Endometrium (tissue), 2 donors: Measurements from ENCODE around the gene CACNG4.
"Not testable (repeated sequence)": the region's sequence is repeated elsewhere in the genome, so short reads cannot be mapped to it uniquely, and the experiment has no call there.

Experiments
- FAIRE-seq: peaks from 2 replicates; lab custom pipeline; 2012; peaks lifted over from hg19 to GRCh38; lab: Jason Lieb, UNC
- donor health status: control.
- donor health status: control.

The CACNG4 gene

GRCh38 chr17:66964930-66965800, 658 bp downstream of the CACNG4 start:
- no peak for FAIRE-seq

GRCh38 chr17:66965801-66966262, 1.3 kb downstream of the CACNG4 start:
- FAIRE-seq: no peak

- FAIRE-seq: no peak
Measured at GRCh38 chr17:66966298-66966697, 1.8 kb downstream of the CACNG4 start.

- FAIRE-seq: no peak
Measured at GRCh38 chr17:66966704-66967418, 2.4 kb downstream of the CACNG4 start.

GRCh38 chr17:66967837-66968543, 3.5 kb downstream of the CACNG4 start:
- no peak for FAIRE-seq

- FAIRE-seq: no peak
Measured at GRCh38 chr17:66968916-66969315, 4.4 kb downstream of the CACNG4 start.

- no peak for FAIRE-seq
Measured at GRCh38 chr17:66970140-66970539, 5.6 kb downstream of the CACNG4 start.

GRCh38 chr17:66970797-66971196, 6.3 kb downstream of the CACNG4 start:
- no peak for FAIRE-seq

GRCh38 chr17:66971264-66971663, 6.8 kb downstream of the CACNG4 start:
- no peak for FAIRE-seq

GRCh38 chr17:66971730-66972441, 7.4 kb downstream of the CACNG4 start:
- no peak for FAIRE-seq

- not testable (repeated sequence) for FAIRE-seq
Measured at GRCh38 chr17:66972442-66972830, 7.9 kb downstream of the CACNG4 start.

- FAIRE-seq: no peak
Measured at GRCh38 chr17:66975188-66975587, 10.7 kb downstream of the CACNG4 start.

- no peak for FAIRE-seq
Measured at GRCh38 chr17:66975614-66976378, 11.3 kb downstream of the CACNG4 start.

- no peak for FAIRE-seq
Measured at GRCh38 chr17:66976379-66976663, 11.8 kb downstream of the CACNG4 start.

- FAIRE-seq: no peak
Measured at GRCh38 chr17:66976781-66977201, 12.3 kb downstream of the CACNG4 start.

GRCh38 chr17:66978514-66979061, 14.1 kb downstream of the CACNG4 start:
- FAIRE-seq: no peak

- FAIRE-seq: no peak
Measured at GRCh38 chr17:66980896-66981295, 16.4 kb downstream of the CACNG4 start.

GRCh38 chr17:66981983-66982508, 17.5 kb downstream of the CACNG4 start:
- no peak for FAIRE-seq

- FAIRE-seq: no peak
Measured at GRCh38 chr17:66983414-66984021, 19.0 kb downstream of the CACNG4 start.

- FAIRE-seq: no peak
Measured at GRCh38 chr17:66984730-66985129, 20.2 kb downstream of the CACNG4 start.
